HG03139 (cell line): ENCODE results near the gene EGFLAM.

Source experiments
- ATAC-seq: cut with Tn5 transposase; IDR thresholded peaks from one replicate; pipeline ENCODE4 v1.9.1; 2021; ENCODE audit not compliant: unreplicated experiment

Gene EGFLAM

DNA sequence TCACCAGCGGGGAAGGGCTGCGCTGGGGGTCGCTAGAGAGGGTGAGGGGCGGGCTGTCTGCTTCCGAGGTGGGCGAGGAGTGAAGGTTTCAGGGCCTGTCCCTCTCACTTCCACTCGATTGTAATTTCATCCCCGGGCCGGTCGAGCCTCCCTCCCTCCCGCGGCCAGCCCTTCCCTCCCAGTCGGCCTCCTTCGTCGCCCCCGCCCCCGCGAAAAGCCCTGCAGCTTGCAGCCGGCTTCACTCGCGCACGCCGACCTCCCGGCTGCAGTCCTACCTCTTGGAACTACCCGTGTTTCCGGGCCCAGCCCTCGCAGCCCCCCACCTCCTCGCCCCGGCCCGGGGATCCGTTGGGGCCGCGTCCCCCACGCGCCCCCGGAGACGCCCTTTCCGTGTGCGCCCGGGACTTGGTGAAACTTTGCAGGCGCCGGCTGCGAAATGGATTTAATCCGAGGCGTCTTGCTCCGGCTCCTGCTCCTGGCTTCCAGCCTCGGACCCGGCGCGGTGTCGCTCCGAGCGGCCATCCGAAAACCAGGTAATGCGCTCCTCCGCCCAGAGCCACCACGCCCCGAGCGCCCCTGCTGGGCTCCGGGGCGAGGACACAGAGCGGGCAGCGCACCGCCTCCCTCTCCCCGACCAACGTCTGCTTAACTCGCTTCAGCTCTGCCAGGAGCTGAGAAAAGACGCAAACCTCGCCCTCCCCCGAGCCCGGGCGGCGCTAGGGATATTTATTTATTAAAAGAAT, at the start of gene EGFLAM:
Gene EGFLAM, plus strand, starts transcription at position 241 of the 743 bp plus-strand sequence. Its CDS starts 196 bp downstream, at position 437.
- no peak for ATAC-seq

DNA sequence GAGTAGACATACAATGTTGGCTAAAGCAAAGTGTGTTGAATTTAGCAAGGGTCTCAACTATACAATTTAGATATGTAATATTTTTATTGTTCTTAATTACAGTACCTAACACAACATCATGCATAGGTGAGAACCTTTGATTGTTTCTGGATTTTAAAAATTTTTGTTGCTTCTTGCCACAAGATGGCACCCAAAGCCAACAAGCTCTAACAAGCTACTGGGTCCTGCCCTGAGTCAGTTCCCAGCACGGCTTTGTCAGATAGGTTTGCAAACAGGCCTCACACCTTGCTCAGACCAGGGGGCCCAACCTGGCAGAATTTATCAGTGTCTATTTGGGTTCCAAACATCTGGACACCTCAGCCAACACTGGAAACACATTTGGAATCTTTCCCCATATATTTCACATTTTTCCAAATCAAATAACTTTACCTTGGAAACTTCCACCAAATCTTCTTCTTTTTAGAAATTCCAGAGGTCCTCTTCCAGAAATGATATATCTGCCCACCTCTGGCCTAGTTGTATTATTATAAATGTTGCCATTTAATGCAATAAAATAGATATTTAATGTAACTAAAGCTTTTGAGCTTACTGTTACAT, 49.5 kb upstream of the EGFLAM start:
- ATAC-seq, result no peak

DNA sequence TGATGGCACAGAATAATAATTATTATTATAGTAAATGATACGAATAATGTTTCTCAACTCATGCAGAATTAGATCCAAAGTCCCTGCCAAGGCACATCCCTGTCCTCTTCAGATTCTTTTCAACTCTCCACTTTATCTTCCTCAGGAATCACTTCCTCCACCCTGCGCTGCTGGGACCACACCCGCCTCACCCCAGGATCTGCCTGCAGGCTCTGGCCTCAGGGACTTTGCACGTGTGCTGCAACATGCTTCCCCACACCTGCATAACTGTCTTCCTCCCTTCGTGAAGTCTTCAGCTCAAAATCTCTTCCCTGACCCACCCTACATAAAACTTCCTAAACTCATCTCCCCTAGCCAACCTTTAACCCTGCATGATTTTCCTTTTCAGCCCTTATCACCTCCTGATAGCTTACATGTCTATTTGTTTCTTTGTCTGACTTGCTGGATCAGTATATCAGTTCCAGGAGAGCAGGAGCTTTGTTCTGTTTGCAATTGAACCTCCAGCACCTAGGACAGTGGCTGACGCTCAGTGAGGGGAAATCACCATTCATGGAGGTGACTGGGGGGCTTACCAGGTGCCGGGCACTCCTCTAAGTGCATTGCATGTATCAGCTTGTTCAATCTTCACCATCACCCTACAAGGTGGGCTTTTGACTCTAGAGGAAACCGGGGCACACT, 47.5 kb upstream of the EGFLAM start:
- no peak for ATAC-seq

DNA sequence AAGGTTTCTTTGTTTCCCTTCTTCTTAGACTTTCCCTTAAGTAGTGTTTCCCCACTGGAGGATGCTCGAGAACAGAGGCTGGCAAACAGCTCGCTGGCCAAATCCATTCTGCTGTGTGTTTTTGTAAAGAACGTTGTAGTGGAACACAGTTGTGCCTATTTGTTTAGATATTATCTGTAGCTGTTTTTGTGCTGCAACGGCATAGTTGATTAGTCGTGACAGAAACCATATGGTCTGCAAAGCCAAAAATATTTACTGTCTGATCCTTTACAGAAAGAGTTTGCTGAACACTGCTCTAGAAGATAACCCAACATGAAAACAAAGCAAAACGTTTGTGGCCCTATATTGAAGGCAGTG, 47.0 kb upstream of the EGFLAM start:
- no peak for ATAC-seq

DNA sequence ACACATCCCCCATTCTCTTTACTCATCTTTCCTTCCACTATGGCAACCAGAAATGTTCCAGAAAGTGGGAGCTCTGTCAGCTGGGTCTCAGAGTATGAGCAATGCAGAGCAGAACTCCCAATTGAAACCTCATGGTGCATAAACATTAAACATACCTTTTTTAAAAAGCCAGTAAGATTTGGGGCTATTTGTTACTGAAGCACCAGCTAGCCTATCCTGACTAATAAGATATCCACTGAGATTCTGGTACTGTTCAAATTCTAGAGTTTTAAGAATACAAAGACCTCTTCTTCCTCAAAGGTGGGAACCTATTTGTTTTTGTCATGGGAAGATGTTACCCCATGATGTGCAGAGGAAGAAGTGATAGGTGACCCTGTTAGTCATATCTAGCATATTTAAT, 46.1 kb upstream of the EGFLAM start:
- ATAC-seq, result no peak

DNA sequence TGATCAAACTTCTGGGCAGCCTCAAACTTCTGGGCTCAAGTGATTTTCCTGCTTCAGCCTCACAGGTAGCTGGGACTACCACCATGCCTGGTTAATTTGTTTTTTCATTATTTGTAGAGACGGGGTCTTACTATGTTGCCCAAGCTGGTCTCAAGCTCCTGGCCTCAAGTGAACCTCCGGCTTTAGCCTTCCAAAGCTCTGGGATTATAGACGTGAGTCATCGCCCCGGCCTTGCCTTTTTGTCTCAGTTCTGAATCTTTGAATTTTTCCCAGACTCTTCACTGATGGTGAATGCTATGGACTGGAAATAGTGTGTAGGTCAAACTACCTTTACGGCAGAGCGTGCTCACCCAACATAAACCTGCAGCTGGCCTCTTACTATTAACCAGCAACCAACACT, 32.3 kb upstream of the EGFLAM start:
- no peak for ATAC-seq

DNA sequence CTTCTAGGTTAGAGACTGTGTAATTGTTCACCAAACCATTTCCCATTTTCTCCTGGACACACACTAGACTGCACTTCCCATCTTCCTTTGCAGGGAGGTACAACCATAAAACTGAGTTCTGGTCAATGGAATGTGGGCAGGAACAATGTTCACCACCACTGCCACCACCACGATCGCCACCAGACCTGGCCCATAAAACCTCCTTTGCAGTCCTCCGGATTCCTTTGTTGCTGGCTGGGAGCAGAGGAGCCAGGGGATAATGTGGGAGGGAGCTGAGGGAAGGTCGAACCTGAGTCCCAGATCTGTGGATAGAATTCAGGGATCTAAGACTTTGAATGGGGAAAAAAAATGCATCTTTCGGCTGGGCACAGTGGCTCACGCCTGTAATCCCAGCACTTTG, 29.4 kb upstream of the EGFLAM start:
- no peak for ATAC-seq

DNA sequence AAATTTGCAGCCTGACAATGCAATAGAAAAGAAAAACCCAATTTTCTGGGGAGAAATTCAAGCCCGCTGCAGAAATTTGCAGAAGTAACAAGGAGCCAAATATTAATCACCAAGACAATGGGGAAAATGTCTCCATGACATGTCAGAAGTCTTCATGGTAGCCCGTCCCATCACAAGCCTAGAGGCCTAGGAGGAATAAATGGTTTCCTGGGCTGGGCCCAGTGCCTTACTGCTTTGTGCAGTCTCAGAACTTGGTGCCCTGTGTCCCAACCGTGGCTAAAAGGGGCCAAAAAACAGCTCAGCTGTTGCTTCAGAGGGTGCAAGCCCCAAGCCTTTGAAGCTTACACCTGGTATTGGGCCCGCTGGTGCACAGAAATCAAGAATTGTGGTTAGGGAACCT, 23.6 kb upstream of the EGFLAM start:
- no peak for ATAC-seq

- no peak for ATAC-seq
These were observed 20.7 kb upstream of the EGFLAM start for GRCh38 chr5:38237681-38238080.

DNA sequence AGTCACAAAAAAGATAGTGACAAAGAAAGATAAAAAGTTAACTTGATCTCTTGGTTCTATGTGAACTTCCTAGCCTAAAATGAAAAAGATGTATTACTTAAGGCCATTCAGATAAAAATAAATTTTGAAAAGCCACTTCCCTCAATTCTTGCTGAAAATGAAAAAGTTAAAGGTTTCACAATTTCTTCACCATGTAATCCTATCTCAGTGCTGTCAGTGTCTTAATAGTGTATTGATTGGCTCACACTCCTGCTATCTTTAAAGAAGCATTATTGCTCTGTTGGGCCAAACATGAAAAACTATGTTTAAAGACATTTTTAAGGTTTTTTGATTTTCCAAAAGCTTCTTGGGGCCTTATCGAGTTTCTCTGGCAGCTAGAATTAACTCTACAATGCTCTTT, 18.1 kb upstream of the EGFLAM start:
- no peak for ATAC-seq

- ATAC-seq, result no peak
These were observed 16.7 kb upstream of the EGFLAM start for GRCh38 chr5:38241655-38242054.

- ATAC-seq, result no peak
These were observed 13.1 kb upstream of the EGFLAM start for GRCh38 chr5:38245307-38245706.

- no peak for ATAC-seq
These were observed 9.1 kb upstream of the EGFLAM start for GRCh38 chr5:38249301-38249700.

DNA sequence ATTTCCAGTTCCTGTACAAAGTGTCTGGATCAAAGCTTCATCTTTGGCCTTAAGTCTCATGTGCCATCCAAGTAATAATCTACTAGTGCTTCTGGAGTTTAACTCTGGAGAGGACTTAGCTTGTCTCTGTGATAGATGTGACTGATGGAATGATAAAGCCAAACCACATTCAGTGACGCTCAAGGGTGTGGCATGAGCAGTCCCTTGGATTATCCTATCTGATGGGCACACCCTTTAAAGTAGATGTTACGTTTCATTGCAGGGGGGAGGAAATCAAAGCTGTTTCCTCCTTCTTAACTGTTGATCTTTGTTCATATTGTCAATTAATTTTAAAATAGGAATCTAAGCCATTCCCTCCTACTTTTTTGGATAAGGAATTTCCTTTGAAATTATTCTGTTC, 8.5 kb upstream of the EGFLAM start:
- no peak for ATAC-seq

GRCh38 chr5:38250763-38251448, 7.5 kb upstream of the EGFLAM start:
- no peak for ATAC-seq

DNA sequence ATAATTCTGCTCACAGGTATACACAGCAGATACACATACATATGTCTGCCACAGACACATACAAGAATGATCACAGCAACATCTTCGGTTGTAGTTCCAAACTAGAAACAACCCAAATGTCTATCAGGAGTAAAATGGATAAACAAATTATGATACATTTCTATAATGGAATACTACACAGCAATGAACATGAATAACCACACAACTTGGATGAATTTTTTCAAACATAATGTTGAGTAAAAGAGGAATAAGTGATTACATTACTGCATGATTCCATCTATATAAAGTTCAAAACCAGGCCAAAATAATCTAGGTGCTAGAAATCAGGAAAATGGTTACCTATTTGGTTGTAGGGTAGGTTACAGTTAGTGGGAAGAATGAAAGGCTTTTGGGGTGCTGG, 4.6 kb upstream of the EGFLAM start:
- ATAC-seq, result no peak

- no peak for ATAC-seq
These were observed 884 bp upstream of the EGFLAM start for GRCh38 chr5:38257308-38258041.

DNA sequence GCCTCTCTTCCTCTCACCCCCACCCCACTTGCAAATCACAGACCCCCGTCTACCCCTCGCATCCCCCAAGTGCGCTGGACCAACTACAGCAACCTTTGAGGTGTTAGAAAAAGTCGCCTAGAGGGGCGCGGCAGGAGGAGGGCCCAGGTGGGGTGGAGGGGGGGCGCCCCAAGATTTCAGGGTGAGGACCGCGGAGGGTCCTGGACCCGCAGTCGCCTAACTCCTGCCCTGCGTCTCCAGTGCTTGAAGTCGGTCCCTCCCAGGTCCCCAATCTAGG, 379 bp upstream of the EGFLAM start:
- no peak for ATAC-seq

DNA sequence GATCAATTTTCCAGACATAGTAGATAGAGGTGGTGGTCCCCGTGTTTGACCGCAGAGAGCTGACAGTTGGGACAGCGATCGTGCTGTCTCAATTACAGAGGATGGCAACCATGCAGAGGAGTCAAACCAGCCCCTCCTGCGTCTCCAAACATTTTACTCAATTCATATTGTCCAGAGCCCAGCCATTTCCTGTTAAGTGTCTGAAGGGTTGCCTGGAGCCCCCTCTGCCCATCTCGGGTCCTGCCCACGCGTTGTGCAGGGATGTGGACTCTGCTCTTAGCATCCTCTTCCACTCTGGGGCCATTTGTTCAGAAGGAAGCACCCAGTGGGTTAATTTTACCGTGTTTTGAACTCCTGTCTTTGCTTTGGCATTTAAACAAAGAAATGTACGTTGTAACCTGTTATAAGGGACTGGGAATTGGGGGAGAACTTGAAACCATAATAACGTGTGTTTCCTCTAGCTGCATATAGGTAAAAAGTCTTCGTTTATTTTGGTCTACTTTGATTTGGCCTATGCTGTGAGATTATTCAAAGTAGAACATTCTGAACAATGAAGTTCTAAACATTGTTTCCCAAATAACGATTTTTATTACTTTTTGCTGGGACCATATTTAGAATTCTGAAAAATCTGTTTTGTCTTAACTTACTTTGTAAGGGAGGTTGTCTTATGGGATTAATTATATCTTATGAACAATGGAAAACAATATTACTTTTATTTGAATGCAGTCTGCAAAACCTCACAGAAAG, 876 bp downstream of the EGFLAM start:
- no peak for ATAC-seq

GRCh38 chr5:38259809-38260160, 1.4 kb downstream of the EGFLAM start:
- ATAC-seq, result no peak

- ATAC-seq, result no peak
These were observed 5.6 kb downstream of the EGFLAM start for GRCh38 chr5:38263983-38264382.
